Stimulated activated CD4-positive, alpha-beta T cell treated with anti-CD3 and anti-CD28 coated beads, TNF-alpha, amount 100 ng/mL, for 1 hour (primary cell): ENCODE measurements around the gene MAB21L2.
"Not testable (repeated sequence)": the region's sequence is repeated elsewhere in the genome, so short reads cannot be mapped to it uniquely, and the experiment has no call there.

Experiments
- DNase-seq, 3 donors: peaks; one replicate each; pipeline ENCODE4 v3.0.0-alpha.2; 2020; ENCODE audit warnings: low read depth in 3 of 3, low spot score in 1 of 3

MAB21L2 gene

GRCh38 chr4:150582146-150582872 is at the start of gene MAB21L2:
Gene MAB21L2, plus strand, starts transcription at chr4:150582151. Its CDS starts 879 bp downstream, at chr4:150583030.
- DNase-seq, result no peak

- DNase-seq, result no peak
Measured at GRCh38 chr4:150533673-150534072, 48.3 kb upstream of the MAB21L2 start.

GRCh38 chr4:150534818-150535217 is 47.1 kb upstream of the MAB21L2 start:
- DNase-seq, result no peak

GRCh38 chr4:150537911-150538310 is 44.0 kb upstream of the MAB21L2 start:
- not testable (repeated sequence) for DNase-seq

- no peak for DNase-seq
Measured at GRCh38 chr4:150540536-150540935, 41.4 kb upstream of the MAB21L2 start.

- no peak for DNase-seq
Measured at GRCh38 chr4:150540959-150541360, 41.0 kb upstream of the MAB21L2 start.

GRCh38 chr4:150541681-150542080 is 40.3 kb upstream of the MAB21L2 start:
- DNase-seq, result no peak

GRCh38 chr4:150543042-150543441 is 38.9 kb upstream of the MAB21L2 start:
- DNase-seq, result no peak

- DNase-seq, result no peak
Measured at GRCh38 chr4:150546286-150546685, 35.7 kb upstream of the MAB21L2 start.

- DNase-seq, result no peak
Measured at GRCh38 chr4:150547154-150547838, 34.7 kb upstream of the MAB21L2 start.

- not testable (repeated sequence) for DNase-seq
Measured at GRCh38 chr4:150557811-150558210, 24.1 kb upstream of the MAB21L2 start.

GRCh38 chr4:150561143-150561737 is 20.7 kb upstream of the MAB21L2 start:
- no peak for DNase-seq

GRCh38 chr4:150562250-150562649 is 19.7 kb upstream of the MAB21L2 start:
- no peak for DNase-seq

GRCh38 chr4:150562751-150563150 is 19.2 kb upstream of the MAB21L2 start:
- no peak for DNase-seq

GRCh38 chr4:150564967-150565366 is 17.0 kb upstream of the MAB21L2 start:
- DNase-seq, result not testable (repeated sequence)

GRCh38 chr4:150567070-150567469 is 14.9 kb upstream of the MAB21L2 start:
- no peak for DNase-seq

GRCh38 chr4:150569384-150569987 is 12.5 kb upstream of the MAB21L2 start:
- no peak for DNase-seq

GRCh38 chr4:150569998-150570535 is 11.9 kb upstream of the MAB21L2 start:
- no peak for DNase-seq

- no peak for DNase-seq
Measured at GRCh38 chr4:150570862-150571261, 11.1 kb upstream of the MAB21L2 start.

GRCh38 chr4:150572704-150573504 is 9.0 kb upstream of the MAB21L2 start:
- DNase-seq, result no peak

GRCh38 chr4:150573534-150573933 is 8.4 kb upstream of the MAB21L2 start:
- no peak for DNase-seq
